ENCODE measurements around the gene EXOSC10. TPM values are rescaled to one million over a fixed set of nuclear protein-coding genes. Genes with fewer than 3 reads are reported as not detected.

The EXOSC10 gene
- total and polyA plus RNA-seq, 2 of the 4 experiments (the other 2 are of a cell fraction) = 64.5 to 66.0 TPM

GRCh38 chr1:11061652-11062365 lies 37.9 kb downstream of the EXOSC10 start (continued):
- TF ChIP-seq CEBPB (IDR thresholded peaks at IDR 0.05; ENCODE audit: low read depth, low read length) = no peak

- Histone ChIP-seq H3K9me3 (ENCODE audit: control insufficient read depth, insufficient read depth, low read length) (no peaks in the 10 kb centered on the region), H2AK9ac (replicated peaks; ENCODE audit: low read depth, low read length, poor library complexity) (peak within 1 kb of the TSS; percentile 99), H4K91ac (ENCODE audit: insufficient read depth, low read depth, low read length) (peak within 1 kb of the TSS; percentile 85), H3K27ac (ENCODE audit: insufficient read depth, low read length) (peak within 1 kb of the TSS; percentile 70), H2BK120ac (ENCODE audit: low read depth, low read length) (no peak within 1 kb of the TSS; the same call in 1 of the 2 replicates), H4K20me1 (ENCODE audit: insufficient read depth, low read length) (peaks cover 3% of the 10 kb centered on the region; the same call in 1 of the 2 replicates), H3K27me3 (ENCODE audit: control insufficient read depth, insufficient read depth, low read length) (no peaks in the 10 kb centered on the region), H4K5ac (ENCODE audit: low read depth, low read length) (peak within 1 kb of the TSS; percentile 68), H3K36me3 (ENCODE audit: control insufficient read depth, insufficient read depth, low read length) (peaks cover 28% of the 10 kb centered on the region), H3K56ac (ENCODE audit: extremely low read depth, insufficient read depth, low read length) (peak within 1 kb of the TSS; percentile 90), H3K14ac (replicated peaks; ENCODE audit: low read depth, low read length) (peak within 1 kb of the TSS; percentile 90), H3K18ac (ENCODE audit: low read depth, low read length) (peak within 1 kb of the TSS; percentile 4), H3K9ac (ENCODE audit: low read depth, low read length) (peak within 1 kb of the TSS; percentile 91), H2AK5ac (ENCODE audit: low read depth, low read length) (peak within 1 kb of the TSS; percentile 96), H3K4ac (ENCODE audit: low read depth, low read length) (peak within 1 kb of the TSS; percentile 86), H3K9me1 (ENCODE audit: insufficient read depth, low read length) (peaks cover 8% of the 10 kb centered on the region; the same call in 1 of the 2 replicates), H2AFZ (replicated peaks; ENCODE audit: low read length, poor library complexity) (peak within 1 kb of the TSS; percentile 97), H2BK5ac (ENCODE audit: low read depth, low read length, poor library complexity, severe bottlenecking) (peak within 1 kb of the TSS; percentile 54), H2BK20ac (ENCODE audit: low read depth, low read length) (no peak within 1 kb of the TSS), H3K79me1 (ENCODE audit: low read depth in 1 of 2, low read length in 2 of 2) (peaks cover 28 to 51% of the 10 kb centered on the region in 2 experiments), H4K8ac (ENCODE audit: low read depth in 2 of 2, low read length in 2 of 2) (peak within 1 kb of the TSS; percentile 78 to 86), H3K4me3 (ENCODE audit: insufficient read depth, low read depth, low read length) (peak within 1 kb of the TSS; percentile 93), H3K4me1 (ENCODE audit: control insufficient read depth, insufficient read depth, low read length) (peaks cover 8% of the 10 kb centered on the region), H3K4me2 (ENCODE audit: low read depth, low read length) (peak within 1 kb of the TSS; percentile 95), H3K23ac (ENCODE audit: low read depth, low read length) (peak within 1 kb of the TSS; percentile 93), H2BK15ac (ENCODE audit: low read depth, low read length) (no peak within 1 kb of the TSS)
- WGBS, 2 experiments (ENCODE audit: extremely low coverage in 2 of 2, insufficient read length in 1 of 2) = 0% methylated on average over 23 of the region's 83 CpGs; no CpG with 5 or more reads in 1 of the 2 experiments
- in situ Hi-C loops (cut with MboI; ENCODE audit: low sequenced_read_pairs) = no loop called here
- dilution Hi-C loops (cut with HindIII; ENCODE audit: low sequenced_read_pairs, unreplicated experiment) = no loop called here
- POLR2A ChIA-PET (ENCODE audit: unreplicated experiment) = interaction anchor here (1.0 kb wide), 1 partner anchor 23 kb away, joined by 4 read pairs; no protein-coding TSS in a partner anchor
- intact Hi-C loops (cut with micrococcal nuclease) = loop anchor here (1.0 kb wide), 1 partner anchor 23 kb away; no protein-coding TSS in a partner anchor
- ATAC-seq (ENCODE audit: low read depth) = peak; percentile 98
- DNase-seq = peak; percentile 87
- BruUV-seq (replicated peaks) = no TSS peak
- CTCF ChIA-PET = no interaction called here
- TF ChIP-seq BHLHE40 (IDR thresholded peaks at IDR 0.05; ENCODE audit: low read depth, low read length) (no peak; the same call in 1 of the 2 replicates), SMC3 (IDR thresholded peaks at IDR 0.05; ENCODE audit: low read depth, low read length) (no peak), MXI1 (IDR thresholded peaks at IDR 0.05; ENCODE audit: borderline replicate concordance, low read depth, low read length) (peak; percentile 97), ELK1 (IDR thresholded peaks at IDR 0.05; ENCODE audit: borderline replicate concordance, low read depth, low read length) (no peak), RCOR1 (IDR thresholded peaks at IDR 0.05; ENCODE audit: insufficient replicate concordance, low read length) (no peak), CTCF (conservative IDR thresholded peaks at IDR 0.05; ENCODE audit: low read depth, low read length) (peak; percentile 43), FOS (IDR thresholded peaks at IDR 0.05; ENCODE audit: low read depth, low read length) (peak; percentile 14; the same call in 1 of the 2 replicates), USF2 (IDR thresholded peaks at IDR 0.05; ENCODE audit: low read depth, low read length) (peak; percentile 92)
Observed at GRCh38 chr1:11059968-11060830, 39.5 kb downstream of the EXOSC10 start, which contains the start of gene SRM. Gene SRM (minus strand): TSS chr1:11060018. CDS start chr1:11059943, 75 bp downstream.

Data from IMR-90 (cell line).